Measurements from ENCODE around the gene KRT14.
"Not testable (repeated sequence)": the region's sequence is repeated elsewhere in the genome, so short reads cannot be mapped to it uniquely, and the experiment has no call there.

KRT14 gene

GRCh38 chr17:41589301-41589700 is 2.6 kb upstream of the KRT14 start:
- no peaks in the 10 kb centered on the region for H3F3A ChIP-seq (ENCODE audit: insufficient read depth, low read length)
- no peaks in the 10 kb centered on the region for H3K9me3 ChIP-seq (ENCODE audit: low read length)

GRCh38 chr17:41588126-41588810 is 1.6 kb upstream of the KRT14 start:
- no peaks in the 10 kb centered on the region for H3K9me2 ChIP-seq (ENCODE audit: low read depth, low read length)
- H4K20me1 ChIP-seq (ENCODE audit: insufficient read depth, low read length), result no peaks in the 10 kb centered on the region
- H2AFZ ChIP-seq (ENCODE audit: low read length), result no peak overlapping the region
- TF ChIP-seq EZH2 (IDR thresholded peaks at IDR 0.05; ENCODE audit: borderline replicate concordance, low read length) (no peak), CTCF (IDR thresholded peaks at IDR 0.05; ENCODE audit: low read length) (no peak)
- H3K36me3 ChIP-seq (ENCODE audit: insufficient read depth, low read length), result no peaks in the 10 kb centered on the region
- no peak overlapping the region for H3K27ac ChIP-seq (ENCODE audit: low read depth, low read length, poor library complexity, severe bottlenecking)
- H3K9me3 ChIP-seq (ENCODE audit: low read length), result no peaks in the 10 kb centered on the region
- H3K79me2 ChIP-seq (ENCODE audit: insufficient read depth, low read length), result no peaks in the 10 kb centered on the region
- H3K27me3 ChIP-seq (ENCODE audit: insufficient read depth, low read length), result no peaks in the 10 kb centered on the region
- no peak overlapping the region for H3K4me2 ChIP-seq (ENCODE audit: low read length)
- H3K4me1 ChIP-seq (ENCODE audit: insufficient read depth, low read length, severe bottlenecking), result no peaks in the 10 kb centered on the region
- H3K4me3 ChIP-seq (ENCODE audit: low read depth, low read length, poor library complexity, severe bottlenecking), result no peak overlapping the region
- no peak overlapping the region for H3K9ac ChIP-seq (ENCODE audit: low read length)
- no peaks in the 10 kb centered on the region for H3F3A ChIP-seq (ENCODE audit: insufficient read depth, low read length)

More at GRCh38 chr17:41589301-41589700, 2.6 kb upstream of the KRT14 start:
- Histone ChIP-seq H3K4me3 (ENCODE audit: low read depth, low read length, poor library complexity, severe bottlenecking) (no peak overlapping the region), H3K9me2 (ENCODE audit: low read depth, low read length) (no peaks in the 10 kb centered on the region), H3K27ac (ENCODE audit: low read depth, low read length, poor library complexity, severe bottlenecking) (no peak overlapping the region), H3K36me3 (ENCODE audit: insufficient read depth, low read length) (no peaks in the 10 kb centered on the region), H3K9ac (ENCODE audit: low read length) (no peak overlapping the region), H3K4me1 (ENCODE audit: insufficient read depth, low read length, severe bottlenecking) (no peaks in the 10 kb centered on the region), H4K20me1 (ENCODE audit: insufficient read depth, low read length) (no peaks in the 10 kb centered on the region), H3K27me3 (ENCODE audit: insufficient read depth, low read length) (no peaks in the 10 kb centered on the region), H3K79me2 (ENCODE audit: insufficient read depth, low read length) (no peaks in the 10 kb centered on the region), H2AFZ (ENCODE audit: low read length) (no peak overlapping the region), H3K4me2 (ENCODE audit: low read length) (no peak overlapping the region)
- TF ChIP-seq CTCF (IDR thresholded peaks at IDR 0.05; ENCODE audit: low read length), result no peak
- no peak for TF ChIP-seq EZH2 (IDR thresholded peaks at IDR 0.05; ENCODE audit: borderline replicate concordance, low read length)

GRCh38 chr17:41585301-41586056 is 1.2 kb downstream of the KRT14 start:
- H3K27ac ChIP-seq (ENCODE audit: low read depth, low read length, poor library complexity, severe bottlenecking), result no peak overlapping the region
- no peaks in the 10 kb centered on the region for H3F3A ChIP-seq (ENCODE audit: insufficient read depth, low read length)
- no peak overlapping the region for H3K4me2 ChIP-seq (ENCODE audit: low read length)
- H3K9me3 ChIP-seq (ENCODE audit: low read length), result no peaks in the 10 kb centered on the region
- no peak overlapping the region for H3K4me3 ChIP-seq (ENCODE audit: low read depth, low read length, poor library complexity, severe bottlenecking)
- H2AFZ ChIP-seq (ENCODE audit: low read length), result no peak overlapping the region
- no peaks in the 10 kb centered on the region for H3K9me2 ChIP-seq (ENCODE audit: low read depth, low read length)
- no peaks in the 10 kb centered on the region for H3K79me2 ChIP-seq (ENCODE audit: insufficient read depth, low read length)
- H3K4me1 ChIP-seq (ENCODE audit: insufficient read depth, low read length, severe bottlenecking), result no peaks in the 10 kb centered on the region
- H3K36me3 ChIP-seq (ENCODE audit: insufficient read depth, low read length), result no peaks in the 10 kb centered on the region
- H3K27me3 ChIP-seq (ENCODE audit: insufficient read depth, low read length), result no peaks in the 10 kb centered on the region
- no peaks in the 10 kb centered on the region for H4K20me1 ChIP-seq (ENCODE audit: insufficient read depth, low read length)
- no peak for TF ChIP-seq CTCF (IDR thresholded peaks at IDR 0.05; ENCODE audit: low read length)
- TF ChIP-seq EZH2 (IDR thresholded peaks at IDR 0.05; ENCODE audit: borderline replicate concordance, low read length), result no peak
- H3K9ac ChIP-seq (ENCODE audit: low read length), result no peak overlapping the region

GRCh38 chr17:41584331-41584927 is 2.3 kb downstream of the KRT14 start:
- H3K4me2 ChIP-seq (ENCODE audit: low read length), result not testable (repeated sequence)

More at GRCh38 chr17:41584331-41584927, 2.3 kb downstream of the KRT14 start:
- not testable (repeated sequence) for H4K20me1 ChIP-seq (ENCODE audit: insufficient read depth, low read length); H2AFZ ChIP-seq (ENCODE audit: low read length); H3K79me2 ChIP-seq (ENCODE audit: insufficient read depth, low read length); H3K9ac ChIP-seq (ENCODE audit: low read length); H3K27ac ChIP-seq (ENCODE audit: low read depth, low read length, poor library complexity, severe bottlenecking); H3K9me2 ChIP-seq (ENCODE audit: low read depth, low read length); H3K27me3 ChIP-seq (ENCODE audit: insufficient read depth, low read length); H3K36me3 ChIP-seq (ENCODE audit: insufficient read depth, low read length); H3K4me3 ChIP-seq (ENCODE audit: low read depth, low read length, poor library complexity, severe bottlenecking); H3K9me3 ChIP-seq (ENCODE audit: low read length); H3K4me1 ChIP-seq (ENCODE audit: insufficient read depth, low read length, severe bottlenecking); H3F3A ChIP-seq (ENCODE audit: insufficient read depth, low read length)

Data from OCI-LY1 (cell line).